ENCODE results near the gene TCTN3.
"Not testable (repeated sequence)": the region's sequence is repeated elsewhere in the genome, so short reads cannot be mapped to it uniquely, and the experiment has no call there.

TCTN3 gene

GRCh38 chr10:95693668-95694534 is at the start of gene TCTN3:
Gene TCTN3 (minus strand): TSS chr10:95693927. CDS start chr10:95693899, 28 bp downstream.
- DNase-seq, result peak; percentile 92 to 99 (median 98)
- intact Hi-C loops (cut with DNase I), result loop anchor here (2.0 to 10.0 kb wide), 3 partner anchors 149 to 441 kb away; partner anchors contain the start of genes CCNJ and ZNF518A

- DNase-seq, result no peak
- intact Hi-C loops (cut with DNase I), result no loop called here
Observed at GRCh38 chr10:95742962-95743535, 49.3 kb upstream of the TCTN3 start.

- intact Hi-C loops (cut with DNase I), result no loop called here
- DNase-seq, result no peak
Observed at GRCh38 chr10:95742485-95742884, 48.8 kb upstream of the TCTN3 start.

- intact Hi-C loops (cut with DNase I), result no loop called here
- no peak for DNase-seq
Observed at GRCh38 chr10:95741807-95742467, 48.2 kb upstream of the TCTN3 start.

- no peak for DNase-seq
- intact Hi-C loops (cut with DNase I), result no loop called here
Observed at GRCh38 chr10:95739056-95739455, 45.3 kb upstream of the TCTN3 start.

GRCh38 chr10:95732907-95733306 is 39.2 kb upstream of the TCTN3 start:
- intact Hi-C loops (cut with DNase I); DNase-seq: not testable (repeated sequence)

GRCh38 chr10:95730233-95730632 is 36.5 kb upstream of the TCTN3 start:
- DNase-seq, result no peak
- intact Hi-C loops (cut with DNase I), result no loop called here

GRCh38 chr10:95729323-95730055 is 35.8 kb upstream of the TCTN3 start:
- no peak for DNase-seq

GRCh38 chr10:95728526-95728925 is 34.8 kb upstream of the TCTN3 start:
- intact Hi-C loops (cut with DNase I), result no loop called here
- DNase-seq, result peak in 5 of 42 donors; percentile 11 to 46 (median 25)

More at GRCh38 chr10:95729323-95730055, 35.8 kb upstream of the TCTN3 start:
- intact Hi-C loops (cut with DNase I), result no loop called here

- intact Hi-C loops (cut with DNase I); DNase-seq: not testable (repeated sequence)
Observed at GRCh38 chr10:95722496-95722895, 28.8 kb upstream of the TCTN3 start.

GRCh38 chr10:95720745-95721144 is 27.0 kb upstream of the TCTN3 start:
- DNase-seq; intact Hi-C loops (cut with DNase I): not testable (repeated sequence)

- intact Hi-C loops (cut with DNase I), result no loop called here
- DNase-seq, result no peak
Observed at GRCh38 chr10:95716866-95717265, 23.1 kb upstream of the TCTN3 start.

GRCh38 chr10:95716466-95716865 is 22.7 kb upstream of the TCTN3 start:
- no peak for DNase-seq
- intact Hi-C loops (cut with DNase I), result no loop called here

GRCh38 chr10:95711492-95711891 is 17.8 kb upstream of the TCTN3 start:
- intact Hi-C loops (cut with DNase I), result no loop called here
- DNase-seq, result no peak

- no peak for DNase-seq
- intact Hi-C loops (cut with DNase I), result no loop called here
Observed at GRCh38 chr10:95706990-95707389, 13.3 kb upstream of the TCTN3 start.

- DNase-seq, result no peak
- intact Hi-C loops (cut with DNase I), result no loop called here
Observed at GRCh38 chr10:95706573-95706972, 12.8 kb upstream of the TCTN3 start.

GRCh38 chr10:95698415-95698814 is 4.7 kb upstream of the TCTN3 start:
- intact Hi-C loops (cut with DNase I), result loop anchor here (10.0 kb wide), 1 partner anchor 436 kb away; the partner anchor contains the start of gene ZNF518A
- DNase-seq, result no peak

GRCh38 chr10:95697429-95697828 is 3.7 kb upstream of the TCTN3 start:
- intact Hi-C loops (cut with DNase I), result loop anchor here (10.0 kb wide), 1 partner anchor 437 kb away; the partner anchor contains the start of gene ZNF518A
- peak in 26 of 42 donors; percentile 8 to 56 (median 30) for DNase-seq

- intact Hi-C loops (cut with DNase I), result loop anchor here (2.0 to 10.0 kb wide), 3 partner anchors 148 to 440 kb away; partner anchors contain the start of genes CCNJ and ZNF518A
- peak in 3 of 42 donors; percentile 6 to 32 (median 19) for DNase-seq
Observed at GRCh38 chr10:95694665-95695064, 938 bp upstream of the TCTN3 start.
